Sigmoid colon (tissue), 4 donors: ENCODE data around the gene ZNF462.

Experiments
- EP300 ChIP-seq, 4 donors: sonication (generic); formaldehyde crosslinking; IDR thresholded peaks; one replicate each; pipeline ENCODE4 v1.6.1; 2017; ENCODE audit warnings: antibody characterized with exemption in 4 of 4
- POLR2A ChIP-seq, 2 donors: fragments of 450-650 bp; IDR thresholded peaks; one replicate each; pipeline ENCODE4 v1.6.1; 2016; ENCODE audit warnings: antibody characterized with exemption in 2 of 2, mild to moderate bottlenecking in 2 of 2, moderate library complexity in 2 of 2
- POLR2AphosphoS5 ChIP-seq, 4 donors: sonication (generic); formaldehyde crosslinking; IDR thresholded peaks; one replicate each; pipeline ENCODE4 v1.6.1; 2017; ENCODE audit warnings: antibody characterized with exemption in 4 of 4
- TF ChIP-seq, protein P1 (sequence below), 4 experiments: fragments of 450-650 bp in 3 of 4; fragments of 200-600 bp in 1 of 4; IDR thresholded peaks; one replicate each; pipeline ENCODE4 v1.5.1; 2016 to 2019; ENCODE audit warnings: antibody characterized with exemption in 4 of 4, mild to moderate bottlenecking in 3 of 4, moderate library complexity in 2 of 4

DNA sequence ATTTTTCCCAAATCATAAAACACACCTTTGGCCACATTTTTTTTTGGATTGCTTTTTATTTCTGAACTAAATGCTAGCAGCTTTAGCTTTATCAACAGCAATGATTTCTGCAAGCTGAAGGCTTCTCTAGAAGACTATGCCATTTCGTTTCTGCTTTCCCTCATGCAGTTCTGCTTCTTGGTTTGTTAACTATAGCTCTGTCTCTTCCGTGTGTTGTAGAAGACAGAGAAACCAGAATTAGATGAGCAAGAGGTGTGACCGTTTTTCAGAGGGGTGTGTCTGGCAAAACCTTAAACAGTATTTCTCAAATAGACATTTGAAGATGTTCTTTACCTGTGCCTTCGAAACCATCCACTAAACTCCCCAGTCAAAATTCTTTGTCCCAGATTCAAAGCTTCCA lies 131.5 kb downstream of the ZNF462 start:
- TF ChIP-seq, protein P1, sequence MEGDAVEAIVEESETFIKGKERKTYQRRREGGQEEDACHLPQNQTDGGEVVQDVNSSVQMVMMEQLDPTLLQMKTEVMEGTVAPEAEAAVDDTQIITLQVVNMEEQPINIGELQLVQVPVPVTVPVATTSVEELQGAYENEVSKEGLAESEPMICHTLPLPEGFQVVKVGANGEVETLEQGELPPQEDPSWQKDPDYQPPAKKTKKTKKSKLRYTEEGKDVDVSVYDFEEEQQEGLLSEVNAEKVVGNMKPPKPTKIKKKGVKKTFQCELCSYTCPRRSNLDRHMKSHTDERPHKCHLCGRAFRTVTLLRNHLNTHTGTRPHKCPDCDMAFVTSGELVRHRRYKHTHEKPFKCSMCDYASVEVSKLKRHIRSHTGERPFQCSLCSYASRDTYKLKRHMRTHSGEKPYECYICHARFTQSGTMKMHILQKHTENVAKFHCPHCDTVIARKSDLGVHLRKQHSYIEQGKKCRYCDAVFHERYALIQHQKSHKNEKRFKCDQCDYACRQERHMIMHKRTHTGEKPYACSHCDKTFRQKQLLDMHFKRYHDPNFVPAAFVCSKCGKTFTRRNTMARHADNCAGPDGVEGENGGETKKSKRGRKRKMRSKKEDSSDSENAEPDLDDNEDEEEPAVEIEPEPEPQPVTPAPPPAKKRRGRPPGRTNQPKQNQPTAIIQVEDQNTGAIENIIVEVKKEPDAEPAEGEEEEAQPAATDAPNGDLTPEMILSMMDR (IDR thresholded peaks at IDR 0.05): no peak
- TF ChIP-seq POLR2A (IDR thresholded peaks at IDR 0.05) (no peak), EP300 (IDR thresholded peaks at IDR 0.05) (no peak), POLR2AphosphoS5 (IDR thresholded peaks at IDR 0.05) (no peak)
